CD4-positive, CD25-positive, alpha-beta regulatory T cell (primary cell): ENCODE data around the gene LBX2. TPM values are rescaled to one million over a fixed set of nuclear protein-coding genes. Genes with fewer than 3 reads are reported as not detected.

Experiments
- ATAC-seq, 2 donors: fragments of 150-1000 bp; cut with Tn5 transposase; one replicate each; pipeline ENCODE4 v1.10.0; 2021; ENCODE audit warnings: low read depth in 2 of 2, moderate number of reproducible peaks in 2 of 2, moderate library complexity in 1 of 2
- DNase-seq, 3 donors: peaks; one replicate each; pipeline versions ENCODE4 v3.0.0 to v3.0.0-alpha.2; 2012 to 2022; ENCODE audit warnings: mixed read lengths in 1 of 3
- H3K27ac ChIP-seq: one replicate; pipeline ENCODE4 v1.7.0; 2013; ENCODE audit warnings: mild to moderate bottlenecking, low read length; ENCODE audit not compliant: insufficient read depth, poor library complexity, severe bottlenecking
- H3K27me3 ChIP-seq: one replicate; pipeline ENCODE4 v1.7.0; 2013; ENCODE audit warnings: low read length; ENCODE audit not compliant: control insufficient read depth, insufficient read depth
- H3K36me3 ChIP-seq: one replicate; pipeline ENCODE4 v1.7.0; 2013; ENCODE audit warnings: mild to moderate bottlenecking, low read length, moderate library complexity; ENCODE audit not compliant: control insufficient read depth, insufficient read depth
- H3K4me1 ChIP-seq: 2 replicates; pipeline ENCODE4 v1.7.0; 2013; ENCODE audit warnings: mild to moderate bottlenecking, low read length; ENCODE audit not compliant: insufficient read depth, control insufficient read depth, poor library complexity, severe bottlenecking
- H3K4me3 ChIP-seq: one replicate; pipeline ENCODE4 v1.7.0; 2013; ENCODE audit warnings: low read depth, mild to moderate bottlenecking, low read length, moderate library complexity
- H3K9me3 ChIP-seq, 2 experiments: 1 replicate in 1 of 2; 2 replicates in 1 of 2; pipeline ENCODE4 v1.7.0; 2013; ENCODE audit warnings: low read length in 2 of 2, mild to moderate bottlenecking in 1 of 2, moderate library complexity in 1 of 2; ENCODE audit not compliant: control insufficient read depth in 2 of 2
- H3K27ac Mint-ChIP-seq, 3 donors: one replicate each; pipeline ENCODE4 v1.8.0; 2020 to 2022; ENCODE audit warnings: mild to moderate bottlenecking in 3 of 3, mixed read lengths in 3 of 3, moderate library complexity in 2 of 3
- H3K27me3 Mint-ChIP-seq: one replicate; pipeline ENCODE4 v1.8.0; 2022; ENCODE audit warnings: mild to moderate bottlenecking, mixed read lengths
- H3K36me3 Mint-ChIP-seq: one replicate; pipeline ENCODE4 v1.8.0; 2020; ENCODE audit warnings: mixed read lengths
- H3K4me1 Mint-ChIP-seq, 4 donors: one replicate each; pipeline ENCODE4 v1.8.0; 2020 to 2022; ENCODE audit warnings: mixed read lengths in 4 of 4, mild to moderate bottlenecking in 1 of 4
- H3K4me3 Mint-ChIP-seq, 4 donors: one replicate each; pipeline ENCODE4 v1.8.0; 2020 to 2022; ENCODE audit warnings: mild to moderate bottlenecking in 4 of 4, mixed read lengths in 4 of 4, moderate library complexity in 3 of 4
- H3K9me3 Mint-ChIP-seq, 7 donors: one replicate each; pipeline ENCODE4 v1.8.0; 2020 to 2022; ENCODE audit warnings: mixed read lengths in 7 of 7, mild to moderate bottlenecking in 3 of 7, moderate library complexity in 2 of 7
- polyA plus RNA-seq, 4 donors: library from polyadenylated mRNA; unstranded; fragments of 300-500 nt; fragmentation: Illumina TruSeq; gene quantifications; one replicate each; pipeline ENCODE4 v1.2.3, GENCODE V29; 2021
- total RNA-seq: library from RNA; stranded (reverse); gene quantifications from one replicate; pipeline ENCODE4 v1.2.3, GENCODE V29; 2022

LBX2 gene
- total and polyA plus RNA-seq, 5 donors from 2014 or later = 0.16 to 0.40 TPM; not detected in 3

DNA sequence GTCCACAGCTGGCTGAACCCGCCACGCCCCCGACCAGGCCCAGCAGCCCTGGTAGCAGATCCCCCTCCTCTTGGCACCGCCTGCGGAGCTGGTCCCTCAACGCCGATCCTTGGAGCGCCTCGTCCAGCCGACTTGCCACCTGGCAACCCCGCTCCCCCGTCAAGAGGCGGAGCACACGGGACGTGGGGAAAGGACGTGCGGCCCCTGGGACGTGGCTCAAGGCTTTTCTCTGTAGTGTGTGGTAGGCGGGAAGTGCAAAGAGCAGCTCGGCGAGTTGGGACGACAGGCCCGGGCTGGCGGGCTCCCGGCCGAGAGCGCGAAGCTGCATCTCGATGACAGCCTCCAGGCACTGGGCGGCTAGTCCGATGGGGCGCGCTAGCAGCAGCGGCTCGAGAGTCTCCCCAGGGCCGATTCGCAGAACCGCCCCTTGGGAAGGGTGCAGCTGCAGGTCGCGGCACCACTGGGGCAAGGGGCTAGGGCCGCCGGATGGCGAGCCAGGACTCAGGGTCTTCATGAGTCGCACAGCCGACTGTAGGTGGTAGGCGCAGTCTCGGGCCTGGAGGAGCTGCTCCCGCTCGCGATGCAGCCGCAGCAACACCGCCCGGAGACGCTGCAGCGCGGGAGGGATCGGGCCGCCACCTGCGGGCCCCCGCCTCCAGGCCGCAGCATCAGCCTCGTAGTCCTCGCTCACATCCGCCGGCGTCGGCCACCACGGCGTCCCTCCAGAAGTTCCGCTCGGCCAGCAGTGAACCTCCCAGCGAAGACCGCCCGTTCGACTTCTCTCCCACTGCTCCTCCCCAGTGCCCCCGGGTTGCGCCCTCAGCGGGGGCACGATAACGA lies 17.2 kb downstream of the LBX2 start:
- Histone ChIP-seq H3K27me3 (no peaks in the 10 kb centered on the region), H3K4me1 (peaks cover 22% of the 10 kb centered on the region), H3K27ac (peak overlapping the region; percentile 91), H3K9me3 (no peaks in the 10 kb centered on the region), H3K4me3 (peak overlapping the region; percentile 94), H3K36me3 (peaks cover 24% of the 10 kb centered on the region)
- no peaks in the 10 kb centered on the region for H3K9me3 Mint-ChIP-seq
- peaks cover 0 to 53% (median 27%) of the 10 kb centered on the region in 4 donors for H3K4me1 Mint-ChIP-seq
- ATAC-seq = peak; percentile 27 to 35
- H3K4me3 Mint-ChIP-seq = peak overlapping the region; percentile 98 to 100 (median 100)
- DNase-seq = peak; percentile 26 to 72 (median 43)
- peaks cover 23% of the 10 kb centered on the region for H3K36me3 Mint-ChIP-seq
- peak overlapping the region; percentile 90 to 100 (median 99) for H3K27ac Mint-ChIP-seq
- no peaks in the 10 kb centered on the region for H3K27me3 Mint-ChIP-seq

DNA sequence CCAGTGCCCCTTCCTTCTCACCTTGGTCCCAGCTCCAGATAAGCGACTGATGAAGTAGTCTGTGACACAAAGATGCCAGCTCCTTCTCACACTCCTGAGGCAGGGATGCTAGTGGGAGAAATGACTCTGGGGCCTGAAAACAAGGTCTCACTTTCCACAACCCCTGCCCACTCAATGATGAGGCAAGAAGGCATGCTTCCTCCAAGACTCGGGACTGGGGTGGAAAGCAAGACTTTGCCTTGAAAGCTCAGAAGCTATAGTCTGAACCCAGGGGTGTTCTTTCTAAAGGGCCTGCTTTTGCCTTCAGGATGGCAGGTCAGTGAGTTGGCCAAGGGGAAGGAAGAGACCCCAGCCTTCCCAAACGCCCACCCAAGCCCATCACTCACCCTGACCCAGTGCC lies 18.0 kb downstream of the LBX2 start:
- Mint-ChIP-seq H3K27ac (no peak overlapping the region), H3K4me3 (peak overlapping the region; percentile 15 to 100 (median 98)), H3K36me3 (peaks cover 18% of the 10 kb centered on the region), H3K27me3 (no peaks in the 10 kb centered on the region), H3K4me1 (peaks cover 0 to 53% (median 25%) of the 10 kb centered on the region in 4 donors), H3K9me3 (no peaks in the 10 kb centered on the region)
- ATAC-seq (no peak), DNase-seq (no peak)
- Histone ChIP-seq H3K27me3 (no peaks in the 10 kb centered on the region), H3K9me3 (no peaks in the 10 kb centered on the region), H3K36me3 (peaks cover 21% of the 10 kb centered on the region), H3K4me1 (peaks cover 22% of the 10 kb centered on the region), H3K4me3 (peak overlapping the region; percentile 44), H3K27ac (peak overlapping the region; percentile 91)

DNA sequence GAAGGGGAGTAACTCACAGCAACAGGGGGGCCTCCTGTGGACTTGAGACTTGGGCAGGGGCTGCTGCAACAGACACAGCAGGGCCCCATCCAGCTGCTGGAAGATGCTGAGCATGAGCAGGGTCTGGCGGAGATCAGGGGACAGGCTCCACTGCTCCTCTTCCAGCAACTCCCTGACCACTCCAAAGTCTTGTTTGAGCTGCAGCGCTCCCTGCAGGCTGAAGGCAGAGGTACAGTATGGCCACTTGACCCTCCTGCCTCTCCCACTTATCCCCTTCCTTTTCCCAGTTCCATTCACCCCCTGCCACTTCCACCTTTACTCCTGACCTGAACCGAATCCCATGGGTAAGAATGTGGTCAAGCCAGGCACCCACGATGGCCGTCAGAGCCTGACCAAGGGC lies 24.5 kb downstream of the LBX2 start:
- H3K27ac ChIP-seq = no peak overlapping the region

DNA sequence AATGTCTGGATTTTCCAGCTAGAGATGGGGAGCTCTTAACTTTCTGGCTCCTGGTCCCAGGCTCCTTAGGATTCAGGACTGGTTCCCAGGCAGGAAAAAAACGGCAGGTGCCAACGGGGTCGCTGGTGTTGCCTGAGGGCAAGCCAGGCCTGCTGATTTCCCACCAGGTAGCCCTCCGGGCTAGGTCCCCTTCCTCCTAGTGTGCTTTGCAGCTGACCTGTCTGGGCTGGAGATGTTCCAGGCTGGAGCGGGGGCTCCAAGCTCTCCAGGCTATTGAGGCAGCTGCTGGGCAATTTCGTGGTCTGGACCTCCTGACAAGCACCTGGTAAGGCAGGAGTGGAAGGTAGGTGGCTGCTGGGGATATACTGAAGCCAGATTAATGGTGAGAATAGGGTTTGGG lies 24.9 kb downstream of the LBX2 start:
- no peak for DNase-seq
- Histone ChIP-seq H3K27me3 (no peaks in the 10 kb centered on the region), H3K4me3 (no peak overlapping the region), H3K36me3 (peaks cover 20% of the 10 kb centered on the region), H3K9me3 (no peaks in the 10 kb centered on the region), H3K27ac (no peak overlapping the region), H3K4me1 (peaks cover 26% of the 10 kb centered on the region)
- peaks cover 24% of the 10 kb centered on the region for H3K36me3 Mint-ChIP-seq
- peaks cover 5% of the 10 kb centered on the region for H3K27me3 Mint-ChIP-seq
- no peak for ATAC-seq
- H3K4me3 Mint-ChIP-seq = peak overlapping the region in 1 of 4 donors; percentile 66
- H3K4me1 Mint-ChIP-seq = peaks cover 5 to 31% (median 18%) of the 10 kb centered on the region in 4 donors
- no peak overlapping the region for H3K27ac Mint-ChIP-seq
- H3K9me3 Mint-ChIP-seq = peaks cover 0 to 2% (median 0%) of the 10 kb centered on the region in 7 donors

More for the DNA sequence above, 24.5 kb downstream of the LBX2 start:
- peaks cover 0 to 2% (median 0%) of the 10 kb centered on the region in 7 donors for H3K9me3 Mint-ChIP-seq
- H3K27ac Mint-ChIP-seq = no peak overlapping the region
- no peak overlapping the region for H3K4me3 ChIP-seq
- peaks cover 26% of the 10 kb centered on the region for H3K36me3 Mint-ChIP-seq
- H3K4me1 ChIP-seq = peaks cover 26% of the 10 kb centered on the region
- H3K36me3 ChIP-seq = peaks cover 22% of the 10 kb centered on the region
- peak overlapping the region in 2 of 4 donors; percentile 35 to 64 for H3K4me3 Mint-ChIP-seq
- H3K27me3 ChIP-seq = no peaks in the 10 kb centered on the region
- DNase-seq = no peak
- peaks cover 5% of the 10 kb centered on the region for H3K27me3 Mint-ChIP-seq
- no peak for ATAC-seq
- H3K4me1 Mint-ChIP-seq = peaks cover 5 to 33% (median 20%) of the 10 kb centered on the region in 4 donors
- H3K9me3 ChIP-seq = no peaks in the 10 kb centered on the region

DNA sequence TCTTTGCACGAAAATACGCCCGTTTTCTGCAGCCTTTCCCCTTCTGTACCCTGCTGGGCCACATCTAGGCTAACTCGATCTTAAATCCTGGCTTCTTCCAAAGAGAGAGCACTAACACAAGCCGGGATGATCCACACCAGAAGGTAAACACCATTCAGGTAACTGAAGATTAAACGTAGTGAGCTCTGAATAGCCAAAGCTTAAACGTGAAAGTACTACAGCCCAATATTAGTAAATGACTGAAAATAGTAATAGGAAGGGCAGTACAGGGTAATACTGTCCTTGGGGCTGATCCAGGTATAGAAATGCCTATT lies 26.5 kb downstream of the LBX2 start:
- Histone ChIP-seq H3K4me1 (peaks cover 26% of the 10 kb centered on the region), H3K36me3 (peaks cover 19% of the 10 kb centered on the region), H3K9me3 (no peaks in the 10 kb centered on the region), H3K27ac (peak overlapping the region; percentile 92), H3K27me3 (no peaks in the 10 kb centered on the region), H3K4me3 (peak overlapping the region; percentile 92)
- H3K27me3 Mint-ChIP-seq = peaks cover 5% of the 10 kb centered on the region
- H3K36me3 Mint-ChIP-seq = peaks cover 21% of the 10 kb centered on the region
- peaks cover 5 to 28% (median 17%) of the 10 kb centered on the region in 4 donors for H3K4me1 Mint-ChIP-seq
- no peak for DNase-seq
- H3K9me3 Mint-ChIP-seq = peaks cover 0 to 2% (median 0%) of the 10 kb centered on the region in 7 donors
- peak overlapping the region; percentile 92 to 98 (median 94) for H3K4me3 Mint-ChIP-seq
- no peak for ATAC-seq
- H3K27ac Mint-ChIP-seq = peak overlapping the region; percentile 97 to 99 (median 99)

DNA sequence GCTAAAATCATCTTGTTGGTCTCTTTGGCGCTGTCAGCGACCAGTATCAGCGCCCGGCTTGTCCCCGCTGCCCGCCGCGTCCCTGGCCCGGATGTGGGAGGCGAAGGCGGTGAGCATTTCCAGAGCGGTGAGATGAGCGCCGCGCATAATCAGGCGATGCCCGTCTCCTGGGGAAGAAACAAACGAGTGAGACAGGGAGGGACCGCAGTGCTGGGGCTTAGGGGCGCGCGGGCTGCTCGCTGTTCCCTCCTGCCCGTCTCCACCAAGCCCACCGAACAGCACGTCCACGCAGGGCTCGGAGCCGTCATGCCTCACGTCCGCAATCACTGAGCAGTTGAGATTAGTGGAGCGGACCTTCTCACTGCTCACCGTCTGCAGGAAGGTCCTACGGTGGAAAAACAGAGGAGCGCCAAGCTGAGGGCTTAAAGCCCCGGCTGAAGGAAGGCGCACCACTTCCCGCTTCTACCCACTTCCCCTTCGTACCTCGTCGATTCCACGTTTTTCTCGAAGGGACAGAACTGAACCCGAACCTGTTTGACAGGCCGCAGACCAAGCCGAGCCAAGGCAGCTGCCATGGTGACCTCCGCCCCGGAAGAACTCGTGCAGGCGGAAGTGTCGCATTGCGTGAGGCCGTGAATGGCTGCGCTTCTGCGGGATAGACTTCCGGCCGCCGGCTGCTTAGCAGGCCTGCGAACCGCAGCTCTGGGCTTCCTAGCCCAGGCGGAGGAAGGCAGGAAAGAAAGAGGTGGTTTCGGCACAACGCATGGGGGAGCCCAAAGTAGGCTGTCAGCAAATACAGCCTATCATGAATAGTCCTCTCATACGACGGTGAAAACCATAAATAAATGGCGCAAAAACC lies 27.1 kb downstream of the LBX2 start, which contains the start of gene MRPL53:
MRPL53 (minus strand) TSS at position 595 of the 859 bp plus-strand sequence; CDS start at position 575, 20 bp downstream.
- Histone ChIP-seq H3K27me3 (no peaks in the 10 kb centered on the region), H3K4me1 (peaks cover 26% of the 10 kb centered on the region), H3K9me3 (no peaks in the 10 kb centered on the region), H3K4me3 (peak within 1 kb of the TSS; percentile 92), H3K27ac (peak within 1 kb of the TSS; percentile 92), H3K36me3 (peaks cover 15% of the 10 kb centered on the region)
- H3K4me3 Mint-ChIP-seq = peak within 1 kb of the TSS; percentile 92 to 98 (median 94)
- peak; percentile 94 to 98 (median 95) for DNase-seq
- H3K36me3 Mint-ChIP-seq = peaks cover 17% of the 10 kb centered on the region
- H3K27me3 Mint-ChIP-seq = peaks cover 5% of the 10 kb centered on the region
- peak within 1 kb of the TSS; percentile 97 to 99 (median 99) for H3K27ac Mint-ChIP-seq
- peaks cover 0 to 2% (median 0%) of the 10 kb centered on the region in 7 donors for H3K9me3 Mint-ChIP-seq
- peaks cover 5 to 28% (median 15%) of the 10 kb centered on the region in 4 donors for H3K4me1 Mint-ChIP-seq
- ATAC-seq = peak; percentile 94

GRCh38 chr2:74471332-74472065 lies 27.9 kb downstream of the LBX2 start:
- Histone ChIP-seq H3K27ac (peak overlapping the region; percentile 92), H3K27me3 (no peaks in the 10 kb centered on the region), H3K4me3 (peak overlapping the region; percentile 92), H3K9me3 (no peaks in the 10 kb centered on the region), H3K4me1 (peaks cover 26% of the 10 kb centered on the region), H3K36me3 (peaks cover 15% of the 10 kb centered on the region)
- peaks cover 0 to 2% (median 0%) of the 10 kb centered on the region in 7 donors for H3K9me3 Mint-ChIP-seq
- no peak for DNase-seq
- H3K27me3 Mint-ChIP-seq = peaks cover 5% of the 10 kb centered on the region
- H3K36me3 Mint-ChIP-seq = peaks cover 16% of the 10 kb centered on the region
- peaks cover 5 to 28% (median 15%) of the 10 kb centered on the region in 4 donors for H3K4me1 Mint-ChIP-seq
- H3K27ac Mint-ChIP-seq = peak overlapping the region; percentile 97 to 99 (median 99)
- H3K4me3 Mint-ChIP-seq = peak overlapping the region; percentile 92 to 98 (median 94)
- no peak for ATAC-seq
